HK-2 (cell line): ENCODE measurements around the gene NUCB2.
"Not testable (repeated sequence)": the region's sequence is repeated elsewhere in the genome, so short reads cannot be mapped to it uniquely, and the experiment has no call there.

Experiments
- DNase-seq: peaks from one replicate; pipeline ENCODE4 v3.0.0-alpha.2; 2018; ENCODE audit not compliant: unreplicated experiment

Gene NUCB2

DNA sequence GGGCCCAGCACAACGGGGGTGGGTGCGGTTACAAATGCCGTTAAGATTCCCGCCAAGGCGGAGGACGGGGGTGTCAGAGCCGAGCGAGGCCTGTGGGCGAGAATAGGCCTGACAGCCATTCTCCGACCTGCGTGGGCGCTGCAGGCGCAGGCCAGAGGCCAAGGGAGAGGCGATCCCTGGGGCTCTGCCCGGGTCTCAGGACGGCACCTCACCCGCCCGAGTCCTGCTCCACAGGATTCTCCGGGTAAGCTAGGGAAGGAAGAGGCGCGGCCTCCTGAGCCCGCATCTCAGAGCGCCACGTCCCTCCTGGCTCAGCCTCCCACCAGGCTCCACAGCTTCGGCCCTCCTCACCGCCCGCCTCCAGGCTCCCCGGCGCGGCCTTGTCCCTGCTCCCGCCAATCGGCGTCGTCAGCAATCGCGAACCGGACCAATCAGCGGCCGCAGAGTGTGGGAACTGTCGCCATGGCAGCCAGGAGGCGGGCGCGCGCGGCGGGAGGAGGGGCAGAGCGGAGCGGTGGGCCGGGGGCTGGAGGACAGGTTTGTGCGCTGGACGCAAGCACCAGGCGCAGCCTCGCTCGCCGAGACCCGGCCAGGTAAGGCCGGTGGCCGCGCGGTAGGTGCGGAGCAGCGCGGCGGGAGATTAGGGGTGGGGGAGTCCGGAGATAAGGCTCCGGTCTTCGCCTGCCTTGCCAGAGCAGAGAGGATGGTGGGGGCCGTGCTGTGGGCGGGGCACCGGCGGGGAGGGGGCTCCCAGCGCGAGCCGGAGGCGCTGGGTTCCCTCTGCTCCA, at the start of gene NUCB2:
Gene NUCB2, plus strand, starts transcription at position 504 of the 788 bp plus-strand sequence. CDS start 18,585 bp downstream, outside the sequence.
- peak; percentile 90 for DNase-seq

DNA sequence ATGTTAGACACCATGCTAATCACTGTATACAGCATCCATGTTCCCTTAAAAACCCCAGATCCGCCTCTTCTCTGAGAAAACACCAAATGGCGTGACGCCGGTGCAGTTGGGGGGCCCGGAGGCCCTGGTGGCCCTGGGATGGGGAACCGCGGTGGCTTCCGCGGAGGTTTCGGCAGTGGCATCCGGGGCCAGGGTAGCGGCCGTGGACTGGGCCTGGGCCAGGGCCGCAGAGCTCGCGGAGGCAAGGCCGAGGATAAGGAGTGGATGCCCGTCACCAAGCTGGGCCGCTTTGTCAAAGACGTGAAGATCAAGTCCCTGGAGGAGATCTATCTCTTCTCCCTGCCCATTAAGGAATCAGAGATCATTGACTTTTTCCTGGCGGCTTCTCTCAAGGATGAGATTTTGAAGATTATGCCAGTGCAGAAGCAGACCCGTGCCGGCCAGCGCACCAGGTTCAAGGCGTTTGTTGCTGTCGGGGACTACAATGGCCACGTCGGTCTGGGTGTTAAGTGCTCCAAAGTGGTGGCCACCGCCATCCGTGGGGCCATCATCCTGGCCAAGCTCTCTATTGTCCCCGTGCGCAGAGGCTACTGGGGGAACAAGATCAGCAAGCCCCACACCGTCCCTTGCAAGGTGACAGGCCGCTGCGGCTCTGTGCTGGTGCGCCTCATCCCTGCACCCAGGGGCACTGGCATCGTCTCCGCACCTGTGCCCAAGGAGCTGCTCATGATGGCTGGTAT, 48.2 kb upstream of the NUCB2 start:
- DNase-seq: not testable (repeated sequence)

DNA sequence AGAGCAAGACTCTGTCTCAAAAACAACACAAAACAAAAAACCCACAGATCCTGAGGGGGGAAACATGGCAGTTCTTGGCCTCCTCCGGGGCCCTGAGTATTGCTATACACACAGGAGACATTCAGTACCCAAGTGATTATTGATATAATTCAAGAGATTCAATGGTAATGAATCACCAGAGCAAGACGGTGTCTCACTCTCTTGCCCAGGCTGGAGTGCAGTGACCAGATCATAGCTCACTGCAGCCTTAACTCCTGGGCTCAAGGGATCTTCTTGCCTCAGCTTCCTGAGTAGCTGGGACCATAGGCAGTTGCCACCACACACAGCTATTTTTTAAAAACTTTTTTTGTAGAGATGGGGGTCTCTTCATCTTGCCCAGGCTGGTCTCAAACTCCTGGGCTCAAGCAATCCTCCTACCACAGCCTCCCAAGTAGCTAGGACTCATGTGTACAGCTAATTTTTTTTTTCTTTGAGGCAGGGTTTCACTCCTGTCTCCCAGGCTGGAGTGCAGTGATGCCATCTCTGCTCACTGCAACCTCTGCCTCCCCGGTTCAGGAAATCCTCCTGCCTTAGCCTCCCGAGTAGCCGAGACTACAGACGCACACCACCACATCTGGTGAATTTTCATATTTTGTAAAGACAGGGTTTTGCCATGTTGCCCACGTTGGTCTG, 46.9 kb upstream of the NUCB2 start:
- no peak for DNase-seq

DNA sequence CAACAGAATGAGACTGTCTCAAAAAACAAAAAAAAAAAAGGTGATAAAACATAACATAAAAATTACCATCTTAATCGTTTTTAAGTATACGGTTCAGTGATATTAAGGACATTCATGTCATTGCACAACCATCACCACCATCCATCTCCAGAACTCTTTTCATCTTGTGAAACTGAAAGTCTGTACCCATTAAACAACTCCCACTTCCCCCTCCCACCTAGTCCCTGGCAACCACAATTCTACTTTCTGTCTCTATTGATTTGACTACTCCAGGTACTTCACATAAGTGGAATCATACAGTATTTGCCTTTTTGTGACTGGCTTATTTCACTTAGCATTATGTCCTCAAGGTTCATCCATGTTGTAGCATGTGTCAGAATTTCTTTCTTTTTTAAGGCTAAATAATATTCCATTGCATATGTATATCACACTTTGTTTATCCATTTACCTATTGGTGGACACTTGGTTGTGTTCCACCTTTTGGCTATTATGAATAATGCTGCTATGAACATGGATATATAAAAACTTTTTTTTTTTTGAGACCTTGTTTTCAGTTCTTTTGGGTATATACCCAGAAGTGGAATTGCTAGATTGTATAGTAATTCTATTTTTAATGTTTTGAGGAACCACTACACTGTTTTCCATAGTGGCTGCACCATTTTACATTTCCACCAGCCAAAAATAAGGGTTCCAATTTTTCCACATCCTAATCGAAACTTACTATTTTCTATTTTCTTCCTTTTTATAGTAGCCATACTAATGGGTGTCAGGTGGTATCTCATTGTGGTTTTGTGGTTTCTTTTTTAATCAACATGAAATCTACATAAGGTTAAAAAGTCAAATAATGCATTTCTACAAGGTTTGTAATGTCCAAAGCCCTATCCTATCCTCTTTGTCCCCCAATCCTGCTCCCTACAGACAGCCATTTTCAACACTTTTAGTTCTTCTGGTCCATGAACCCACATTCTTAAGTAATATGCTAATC, 45.4 kb upstream of the NUCB2 start:
- no peak for DNase-seq

DNA sequence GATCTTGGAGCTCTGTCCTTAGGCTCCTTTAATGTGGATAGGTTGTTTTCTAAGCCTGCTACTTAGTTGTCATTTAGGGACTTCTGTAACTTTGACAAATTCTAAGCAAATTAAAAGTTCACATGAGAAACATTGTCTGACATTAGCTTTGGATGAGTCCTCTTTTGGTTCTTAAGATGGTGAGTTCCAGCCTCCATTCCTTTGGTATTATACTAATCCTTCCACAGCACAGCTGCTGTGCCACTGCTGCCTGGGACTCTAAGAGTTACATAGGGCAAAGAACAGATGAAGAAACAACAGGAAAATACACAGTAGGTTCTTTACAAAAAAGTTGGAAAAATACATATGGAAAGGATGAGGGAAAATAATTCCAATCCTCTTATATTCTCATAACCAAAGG, 43.4 kb upstream of the NUCB2 start:
- no peak for DNase-seq

DNA sequence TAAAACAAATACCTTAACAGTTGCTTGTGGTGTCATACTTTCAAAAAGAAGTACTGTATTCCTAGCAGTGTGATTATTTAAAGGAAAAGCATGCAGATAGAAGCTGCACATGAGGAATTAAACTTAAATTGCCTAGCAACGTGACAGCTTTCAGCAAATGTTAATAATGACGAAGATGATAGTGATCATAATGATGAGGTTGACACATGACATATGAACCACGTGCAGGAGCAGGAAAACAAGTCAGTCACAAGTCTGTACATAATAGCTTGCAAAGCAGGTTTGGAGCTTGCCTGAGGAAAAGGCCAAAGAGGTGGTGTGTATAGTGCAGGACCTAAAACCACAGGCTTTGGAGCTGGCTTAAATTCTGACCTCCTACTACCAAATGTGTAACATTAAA, 38.2 kb upstream of the NUCB2 start:
- DNase-seq: no peak

DNA sequence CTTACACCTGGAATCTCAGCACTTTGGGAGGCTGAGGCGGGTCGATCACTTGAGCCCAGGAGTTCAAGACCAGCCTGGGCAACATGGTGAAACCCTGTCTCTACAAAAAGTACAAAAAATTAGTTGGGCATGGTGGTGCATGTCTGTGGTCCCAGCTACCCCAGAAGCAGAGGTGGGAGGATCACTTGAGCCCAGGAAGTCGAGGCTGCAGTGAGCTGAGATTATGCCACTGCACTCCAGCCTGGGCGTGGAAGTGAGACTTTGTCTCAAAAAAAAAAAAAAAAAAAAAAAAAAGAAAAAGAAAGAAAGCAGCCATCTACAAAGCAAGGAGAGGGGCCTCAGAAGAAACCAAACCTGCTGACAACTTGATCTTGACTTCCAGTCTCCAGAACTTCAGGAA, 36.6 kb upstream of the NUCB2 start:
- not testable (repeated sequence) for DNase-seq

DNA sequence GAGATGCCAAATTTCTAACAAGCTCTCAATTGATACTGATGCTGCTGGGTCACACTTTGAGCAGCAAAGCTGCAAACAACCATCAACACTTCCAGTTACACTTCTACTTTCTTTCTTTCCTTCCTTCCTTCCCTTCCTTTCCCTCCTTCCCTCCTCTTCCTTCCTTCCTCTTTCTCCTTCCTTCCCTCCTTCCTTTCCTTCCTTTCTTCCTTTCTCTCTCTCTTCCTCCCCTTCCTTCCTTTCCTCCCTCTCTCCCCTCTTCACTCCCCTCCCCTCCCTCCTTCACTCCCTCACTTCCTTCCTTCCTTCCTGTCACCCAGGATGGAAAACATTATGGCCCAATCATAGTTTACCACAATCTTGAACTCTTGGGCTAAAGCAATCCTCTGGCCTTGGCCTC, 35.8 kb upstream of the NUCB2 start:
- no peak for DNase-seq

DNA sequence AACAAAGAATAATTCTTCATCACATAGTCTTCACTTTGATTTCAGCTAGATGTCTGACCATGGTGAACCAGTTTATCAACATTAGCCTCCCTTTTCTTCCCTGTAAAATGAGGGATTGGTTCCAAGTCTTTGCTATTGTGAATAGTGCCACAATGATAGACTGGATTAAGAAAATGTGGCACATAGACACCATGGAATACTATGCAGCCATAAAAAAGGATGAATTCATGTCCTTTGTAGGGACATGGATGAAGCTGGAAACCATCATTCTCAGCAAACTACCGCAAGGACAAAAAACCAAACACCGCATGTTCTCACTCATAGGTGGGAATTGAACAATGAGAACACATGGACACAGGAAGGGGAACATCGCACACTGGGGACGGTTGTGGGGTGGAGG, 33.6 kb upstream of the NUCB2 start:
- DNase-seq: not testable (repeated sequence)

DNA sequence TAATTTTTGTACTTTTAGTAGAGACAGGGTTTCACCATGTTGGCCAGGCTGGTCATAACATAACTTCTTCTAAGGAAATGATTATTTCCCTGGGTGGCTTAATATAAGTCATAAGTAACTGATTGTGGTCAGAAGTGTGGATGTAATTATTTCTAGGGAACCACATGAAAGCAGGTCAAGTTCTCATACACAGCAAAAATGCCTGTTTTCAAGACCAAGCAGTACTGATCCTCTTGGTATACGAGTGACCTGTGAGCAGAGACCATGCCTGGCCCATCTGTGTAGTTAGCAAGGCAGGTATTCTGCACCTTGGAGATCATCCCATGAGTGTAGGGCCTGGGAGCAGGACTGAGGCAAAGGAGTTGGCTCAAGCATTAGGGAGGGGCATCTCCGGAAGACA, 32.5 kb upstream of the NUCB2 start:
- DNase-seq: no peak

DNA sequence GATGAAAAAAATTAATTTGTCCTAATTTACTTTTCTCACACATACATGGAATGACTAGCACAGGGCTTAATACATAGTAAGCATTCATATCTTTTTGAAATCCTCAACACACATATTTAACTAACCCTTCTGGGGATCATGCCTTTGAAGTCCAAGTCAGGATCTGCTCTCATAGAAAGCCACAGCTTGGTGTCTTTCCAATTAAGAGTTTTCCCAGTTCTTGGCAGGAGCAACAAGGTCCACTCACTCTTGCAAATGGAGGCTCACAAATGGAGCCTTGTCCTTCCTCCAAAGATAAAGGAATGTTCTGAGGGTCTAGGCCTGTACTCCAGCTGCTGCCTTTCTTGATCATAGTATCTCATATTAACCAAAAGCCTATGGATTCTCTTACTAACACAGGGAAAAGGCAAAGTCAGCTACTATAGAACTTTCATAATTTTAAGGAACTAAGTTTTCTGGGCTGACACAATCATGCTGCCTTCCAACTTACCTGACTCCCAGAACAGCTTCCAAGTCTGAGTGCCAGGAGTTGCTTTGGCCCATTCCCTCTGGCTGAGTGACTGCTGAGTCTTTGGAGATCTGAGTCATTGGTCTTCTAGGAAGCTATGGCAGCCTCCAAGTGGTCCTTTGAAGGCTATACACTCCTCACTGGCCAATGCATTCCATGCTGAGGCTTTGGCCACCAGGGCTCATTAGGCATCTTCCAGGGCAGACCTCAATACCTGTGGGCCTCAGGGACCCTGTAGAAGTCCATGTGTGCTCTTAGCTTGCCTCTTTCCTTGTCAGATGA, 25.8 kb upstream of the NUCB2 start:
- DNase-seq: no peak

DNA sequence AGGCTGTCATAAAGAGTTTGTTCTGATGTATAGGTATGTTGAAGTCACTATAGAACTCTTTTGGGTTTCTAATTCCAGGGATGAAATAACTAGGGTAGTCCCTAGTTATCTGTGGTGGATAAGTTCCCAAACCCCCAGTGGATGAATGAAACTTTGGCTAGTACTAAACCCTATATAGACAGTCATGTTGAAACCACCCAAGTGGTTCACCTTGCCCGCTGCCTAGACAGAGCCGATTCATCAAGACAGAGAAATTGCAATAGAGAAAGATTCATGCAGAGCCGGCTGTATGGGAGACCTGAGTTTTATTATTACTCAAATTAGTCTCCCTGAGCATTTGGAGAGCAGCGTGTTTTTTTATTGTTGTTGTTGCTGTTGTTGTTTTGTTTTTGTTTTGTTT, 23.8 kb upstream of the NUCB2 start:
- no peak for DNase-seq

DNA sequence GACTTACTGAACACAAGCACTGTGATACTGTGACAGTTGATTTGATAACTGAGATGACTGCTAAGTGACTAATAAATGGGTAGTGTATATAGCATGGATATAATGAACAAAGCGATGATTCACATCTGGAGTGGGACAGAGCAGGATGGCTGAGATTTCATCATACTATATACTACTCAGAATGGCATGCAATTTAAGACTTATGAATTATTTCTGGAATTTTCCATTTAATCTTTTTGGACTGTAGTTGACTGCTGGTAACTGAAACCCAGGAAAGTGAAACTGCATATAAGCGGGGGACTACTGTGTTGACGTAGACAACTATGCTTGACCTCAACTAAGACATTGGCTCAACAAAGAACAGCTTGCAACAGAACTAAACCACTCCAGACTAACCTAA, 20.0 kb upstream of the NUCB2 start:
- no peak for DNase-seq

DNA sequence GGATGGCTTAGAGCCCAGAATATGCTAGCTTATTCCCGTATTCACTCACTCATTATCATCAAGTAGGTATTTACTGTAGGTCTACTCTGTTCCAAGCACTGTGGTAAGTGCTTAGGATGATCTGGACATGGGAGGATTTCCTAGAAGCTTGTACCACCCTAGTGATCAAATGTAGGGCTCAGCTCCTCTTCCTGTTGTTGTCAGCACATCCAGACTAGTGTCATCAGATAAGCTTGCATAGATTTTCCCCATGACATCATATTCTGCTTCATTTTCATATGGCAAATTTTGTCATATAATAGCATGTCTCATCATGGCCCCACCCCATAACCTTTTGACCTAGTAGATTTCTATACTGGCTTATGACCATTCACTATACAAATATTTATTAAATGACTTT, 19.3 kb upstream of the NUCB2 start:
- no peak for DNase-seq

DNA sequence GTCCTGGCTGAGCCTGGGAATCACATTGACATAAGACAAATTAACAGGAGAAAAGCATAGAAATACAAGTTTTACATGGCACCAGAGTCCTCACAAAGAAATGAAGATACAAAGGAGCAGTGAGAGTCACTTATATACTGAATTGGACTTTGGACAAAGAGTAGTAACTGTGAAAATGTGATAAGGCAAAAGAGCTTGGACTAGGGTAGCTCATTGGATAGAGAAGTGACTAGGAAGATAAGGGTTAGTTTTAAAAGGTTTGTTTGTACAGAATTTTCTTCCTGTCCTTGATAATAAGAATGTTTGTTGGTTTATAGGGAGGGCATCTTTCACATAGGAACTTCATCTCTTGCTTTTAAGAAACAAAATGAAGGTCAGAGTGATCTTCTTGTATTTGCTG, 17.9 kb upstream of the NUCB2 start:
- DNase-seq: no peak

DNA sequence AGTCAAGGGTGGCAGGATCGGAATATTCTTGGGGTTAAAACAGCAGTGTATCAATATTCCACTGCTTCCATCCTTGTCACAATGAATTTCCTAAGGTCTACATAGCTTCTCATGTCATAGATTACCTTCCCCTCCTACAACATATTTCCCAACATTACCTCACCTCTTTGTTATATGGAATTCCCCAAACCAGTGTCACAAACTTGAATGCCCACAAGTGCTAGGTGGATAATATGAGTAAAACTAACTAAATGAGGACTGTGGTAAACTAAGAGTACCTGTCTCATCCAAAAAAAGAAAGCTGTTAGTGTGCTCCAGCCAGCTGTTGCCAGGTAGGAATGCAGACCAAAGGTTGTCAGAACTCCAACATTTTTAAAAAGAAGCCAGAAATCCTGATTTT, 17.0 kb upstream of the NUCB2 start:
- DNase-seq: no peak

DNA sequence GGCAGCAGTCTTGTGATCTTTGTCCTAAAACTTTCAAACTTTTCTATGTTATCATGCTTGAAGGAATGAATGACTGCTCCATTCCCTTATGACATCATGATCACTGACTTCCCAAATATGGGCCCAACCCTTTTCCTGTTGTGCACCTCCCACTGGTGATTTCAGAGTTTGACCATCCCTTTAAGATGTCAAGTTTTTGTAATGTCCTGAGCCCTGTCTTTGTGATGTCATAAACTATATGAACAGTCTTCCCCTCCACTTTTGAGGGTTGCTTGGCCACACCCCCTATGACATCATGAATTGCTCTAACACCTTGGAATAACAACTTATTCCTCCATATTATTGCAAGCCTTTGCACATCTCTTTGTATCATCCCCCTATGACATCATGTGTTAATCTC, 16.5 kb upstream of the NUCB2 start:
- DNase-seq: no peak

DNA sequence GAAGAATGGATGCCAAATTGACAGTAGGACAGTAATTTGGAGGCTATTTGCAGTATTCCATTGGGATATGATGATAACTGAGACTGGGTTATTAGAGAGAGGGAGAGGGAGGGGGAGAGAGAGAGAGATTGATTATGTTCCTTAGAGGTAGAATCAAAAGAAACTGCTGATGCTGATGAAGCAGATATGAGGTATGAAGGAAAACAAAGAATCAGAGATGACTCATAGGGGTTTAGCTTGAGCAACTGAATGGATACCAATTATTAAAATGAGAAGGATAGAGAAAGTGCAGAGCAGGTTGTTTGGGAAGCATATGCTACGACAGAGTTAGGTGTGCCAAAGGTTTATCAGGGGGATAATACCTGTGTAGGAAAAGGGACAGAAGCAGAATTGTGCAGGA, 12.8 kb upstream of the NUCB2 start:
- DNase-seq: no peak

DNA sequence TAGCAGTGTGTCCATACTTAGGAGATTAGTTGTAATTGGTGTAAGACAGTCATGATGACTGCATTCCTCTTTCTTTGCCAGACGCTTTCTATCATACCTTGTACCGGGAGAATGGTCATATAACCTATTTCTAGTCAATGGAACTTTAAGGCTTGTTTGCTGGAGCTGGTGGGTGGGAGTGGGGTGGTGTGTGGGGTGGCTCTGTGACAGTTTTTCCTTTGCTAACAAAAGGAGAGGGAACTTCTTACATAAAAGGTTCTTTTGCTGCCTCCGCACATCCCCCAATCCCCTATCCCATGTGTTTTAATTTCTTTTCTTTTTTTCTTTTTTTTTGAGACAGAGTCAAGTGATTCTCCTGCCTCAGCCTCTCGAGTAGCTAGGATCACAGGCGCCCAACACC, 9.8 kb upstream of the NUCB2 start:
- no peak for DNase-seq

DNA sequence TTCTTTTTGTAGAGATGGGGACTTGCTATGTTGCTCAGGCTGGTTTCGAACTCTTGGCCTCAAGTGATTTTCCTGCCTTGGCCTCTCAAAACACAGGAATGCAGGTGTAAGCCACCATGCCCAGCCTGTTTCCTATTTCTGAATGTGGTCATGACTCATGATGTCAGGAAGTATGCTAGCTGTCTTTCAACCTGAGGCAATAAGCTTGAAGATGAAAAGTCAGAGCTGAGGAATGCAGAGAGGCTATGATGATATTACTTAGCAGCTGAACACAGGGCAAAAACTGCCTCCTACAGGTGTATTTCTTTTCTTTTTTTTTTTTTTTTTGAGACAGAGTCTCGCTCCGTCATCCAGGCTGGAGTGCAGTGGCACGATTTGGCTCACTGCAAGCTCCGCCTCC, 9.0 kb upstream of the NUCB2 start:
- DNase-seq: no peak

DNA sequence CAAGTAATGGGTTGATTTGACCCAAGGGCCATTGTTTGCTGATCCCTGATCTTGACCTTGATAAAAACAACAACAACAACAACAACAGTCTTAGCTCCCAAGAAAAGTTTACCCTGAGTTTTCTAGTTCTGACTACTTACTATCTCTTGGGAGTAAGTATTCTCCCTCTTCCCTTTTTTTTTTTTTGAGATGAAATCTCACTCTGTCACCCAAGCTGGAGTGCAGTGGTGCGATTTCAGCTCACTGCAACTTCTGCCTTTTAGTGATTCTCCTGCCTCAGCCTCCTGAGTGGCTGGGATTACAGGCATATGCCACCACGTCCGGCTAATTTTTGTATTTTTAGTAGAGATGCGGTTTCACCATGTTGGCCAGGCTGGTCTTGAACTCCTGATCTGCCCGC, 8.0 kb upstream of the NUCB2 start:
- not testable (repeated sequence) for DNase-seq
